H7 (cell line): Measurements from ENCODE around the gene MLYCD. TPM values are rescaled to one million over a fixed set of nuclear protein-coding genes. Genes with fewer than 3 reads are reported as not detected.
A peak's percentile ranks its signal among the peaks of the same experiment; 100 is the strongest.

Experiments
- DNase-seq: peaks from one replicate; pipeline ENCODE4 v3.0.0; 2012
- H3K27me3 ChIP-seq: 2 replicates; pipeline ENCODE4 v1.6.0; 2011; ENCODE audit warnings: mild to moderate bottlenecking, low read length; ENCODE audit not compliant: control insufficient read depth, insufficient read depth
- H3K36me3 ChIP-seq: replicated peaks from 2 replicates; pipeline ENCODE4 v1.5.1; 2011; ENCODE audit warnings: low read length; ENCODE audit not compliant: control insufficient read depth, insufficient read depth
- H3K4me3 ChIP-seq: 2 replicates; pipeline ENCODE4 v1.5.1; 2011; ENCODE audit warnings: low read depth, mild to moderate bottlenecking, control low read depth, low read length, moderate library complexity; ENCODE audit not compliant: insufficient read depth
- total RNA-seq: library from RNA; depleted of rRNA; stranded (reverse); fragments of >200 nt; shearing (Covaris generic); gene quantifications from 2 replicates; pipeline ENCODE4 v1.2.3, GENCODE V29; 2014

Gene MLYCD
- total RNA-seq, 1 experiment from 2014 or later = 2.3 TPM

DNA sequence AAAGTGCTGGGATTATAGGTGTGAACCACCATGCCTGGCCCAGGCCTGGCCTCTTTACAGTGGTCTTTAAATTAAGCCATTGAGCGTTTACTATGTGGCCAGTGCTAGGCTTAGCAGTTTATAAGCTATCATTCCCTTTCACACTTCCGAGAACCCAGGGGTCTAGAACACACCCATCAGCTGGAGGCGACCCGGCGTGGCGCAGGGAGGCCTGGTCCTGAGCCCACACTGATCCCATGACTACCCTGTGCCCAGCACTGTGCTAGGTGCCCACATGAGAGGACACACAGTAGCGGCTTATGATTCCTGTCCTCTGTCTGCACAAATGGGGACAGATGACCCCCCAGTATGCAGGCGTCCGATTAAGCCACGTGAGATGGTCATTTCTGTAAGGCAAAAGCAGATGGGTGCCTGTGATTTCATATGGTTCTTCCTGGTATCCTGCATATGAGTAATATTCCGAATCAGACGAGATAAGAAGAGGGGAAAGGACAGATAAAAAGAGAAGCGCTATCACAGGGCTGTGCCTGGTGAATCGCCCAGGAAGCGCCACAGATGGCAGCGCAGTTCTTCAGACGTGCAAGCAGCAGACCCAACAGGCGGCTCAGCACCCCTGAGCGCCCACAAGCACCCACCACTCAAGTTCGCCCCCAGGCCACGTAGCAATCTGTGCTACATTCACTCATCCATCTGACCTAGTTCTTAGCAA, 59.4 kb downstream of the MLYCD start:
- DNase-seq = no peak
- Histone ChIP-seq H3K27me3 (peaks cover 1% of the 10 kb centered on the region; the same call in 1 of the 2 replicates), H3K36me3 (peaks cover 1% of the 10 kb centered on the region; the same call in 1 of the 2 replicates), H3K4me3 (no peak overlapping the region)

DNA sequence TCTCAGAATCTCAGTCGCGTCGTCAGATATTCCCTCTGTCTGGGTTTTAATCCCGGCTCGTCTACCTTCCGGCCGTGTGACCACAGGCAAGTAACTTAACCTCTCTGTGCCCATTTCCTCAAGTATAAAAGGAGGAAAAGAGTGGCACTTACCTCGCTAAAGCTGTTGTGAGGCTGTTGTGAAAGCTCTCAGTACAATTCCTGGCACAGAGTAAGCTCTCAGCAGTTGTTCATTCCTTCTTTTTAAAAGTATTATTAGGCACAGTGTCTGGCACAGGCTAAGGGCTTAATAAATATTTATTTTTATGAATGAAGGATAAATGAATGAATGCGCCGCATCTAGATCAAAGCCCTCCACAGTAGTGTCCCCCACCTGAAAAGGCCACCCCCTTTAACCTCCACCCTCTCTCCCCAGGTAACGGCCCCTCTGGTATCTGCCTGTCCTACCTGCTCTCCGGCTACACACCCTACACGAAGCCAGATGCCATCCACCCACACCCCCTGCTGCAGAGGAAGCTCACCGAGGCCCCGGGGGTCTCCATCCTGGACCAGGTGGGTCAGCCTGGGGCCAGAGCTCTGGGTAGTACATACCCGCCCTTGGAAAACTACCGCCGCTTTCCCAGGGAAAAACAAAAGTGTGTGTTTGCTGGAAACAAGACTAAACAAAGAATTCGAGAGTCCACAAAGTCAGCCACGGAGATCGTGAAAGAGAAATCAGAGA, 60.1 kb downstream of the MLYCD start:
- DNase-seq = no peak
- Histone ChIP-seq H3K27me3 (no peaks in the 10 kb centered on the region), H3K4me3 (no peak overlapping the region), H3K36me3 (peaks cover 1% of the 10 kb centered on the region; the same call in 1 of the 2 replicates)

DNA sequence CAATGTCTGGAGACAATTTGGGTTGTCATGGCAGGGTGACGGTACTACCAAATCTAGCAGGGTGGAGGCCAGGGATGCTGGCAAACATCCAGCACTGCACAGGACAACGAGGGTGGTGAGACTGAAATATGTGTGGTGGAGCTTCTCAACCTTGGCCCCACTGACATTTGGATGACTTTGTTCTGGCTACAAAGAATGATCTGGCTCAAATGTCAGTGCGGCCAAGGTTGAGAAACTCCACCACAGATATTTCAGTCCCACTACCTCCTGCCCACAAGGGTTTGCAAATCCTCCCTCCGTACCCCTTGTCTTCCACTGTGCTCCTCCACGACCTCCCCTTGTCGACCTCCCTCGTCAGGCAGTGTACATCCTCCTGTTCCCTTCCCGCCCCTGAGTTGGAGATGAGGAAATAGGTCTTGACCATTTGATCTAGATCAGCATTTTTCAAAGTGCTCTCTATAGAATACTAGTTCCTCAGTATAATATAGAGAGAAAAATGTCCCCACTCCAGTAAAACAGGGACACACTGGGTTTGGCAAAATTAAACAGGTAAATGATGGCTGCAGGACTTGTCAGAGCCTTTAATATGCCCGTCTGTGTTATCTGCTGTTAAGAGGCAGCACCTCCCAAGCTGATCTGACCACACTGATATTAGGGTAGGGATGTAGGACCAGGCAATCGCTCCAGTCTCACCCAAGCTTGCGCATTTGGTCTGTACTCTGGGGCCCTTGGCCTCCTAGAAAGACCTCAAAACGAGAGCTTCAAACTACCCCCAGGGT, 60.9 kb downstream of the MLYCD start:
- Histone ChIP-seq H3K27me3 (no peaks in the 10 kb centered on the region), H3K4me3 (no peak overlapping the region), H3K36me3 (peaks cover 1% of the 10 kb centered on the region; the same call in 1 of the 2 replicates)
- no peak for DNase-seq

DNA sequence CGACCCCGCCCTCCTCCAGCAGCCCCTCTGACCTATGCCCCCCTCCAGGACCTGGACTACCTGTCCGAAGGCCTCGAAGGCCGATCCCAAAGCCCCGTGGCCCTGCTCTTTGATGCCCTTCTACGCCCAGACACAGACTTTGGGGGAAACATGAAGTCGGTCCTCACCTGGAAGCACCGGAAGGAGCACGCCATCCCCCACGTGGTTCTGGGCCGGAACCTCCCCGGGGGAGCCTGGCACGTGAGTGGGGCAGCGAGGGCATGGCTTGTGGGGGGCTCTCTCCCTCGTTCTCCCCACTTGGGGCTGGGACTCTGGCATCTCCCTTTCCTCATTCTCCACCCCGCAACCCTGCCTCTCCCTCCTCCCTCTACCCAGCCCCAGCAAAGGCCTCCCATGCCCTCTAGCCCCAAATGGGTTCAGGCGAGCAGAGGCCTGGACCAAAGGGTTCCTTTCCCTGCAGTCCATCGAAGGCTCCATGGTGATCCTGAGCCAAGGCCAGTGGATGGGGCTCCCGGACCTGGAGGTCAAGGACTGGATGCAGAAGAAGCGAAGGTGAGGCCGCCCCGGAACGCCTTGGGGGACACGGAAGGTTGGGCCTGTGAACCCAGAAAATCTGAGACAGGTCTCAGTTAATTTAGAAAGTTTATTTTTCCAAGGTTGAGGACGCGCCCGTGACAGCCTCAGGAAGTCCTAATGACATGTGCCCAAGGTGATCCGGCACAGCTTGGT, 61.8 kb downstream of the MLYCD start:
- H3K36me3 ChIP-seq = peaks cover 1% of the 10 kb centered on the region; the same call in 1 of the 2 replicates
- no peak overlapping the region for H3K4me3 ChIP-seq
- H3K27me3 ChIP-seq = no peaks in the 10 kb centered on the region
- DNase-seq = no peak

DNA sequence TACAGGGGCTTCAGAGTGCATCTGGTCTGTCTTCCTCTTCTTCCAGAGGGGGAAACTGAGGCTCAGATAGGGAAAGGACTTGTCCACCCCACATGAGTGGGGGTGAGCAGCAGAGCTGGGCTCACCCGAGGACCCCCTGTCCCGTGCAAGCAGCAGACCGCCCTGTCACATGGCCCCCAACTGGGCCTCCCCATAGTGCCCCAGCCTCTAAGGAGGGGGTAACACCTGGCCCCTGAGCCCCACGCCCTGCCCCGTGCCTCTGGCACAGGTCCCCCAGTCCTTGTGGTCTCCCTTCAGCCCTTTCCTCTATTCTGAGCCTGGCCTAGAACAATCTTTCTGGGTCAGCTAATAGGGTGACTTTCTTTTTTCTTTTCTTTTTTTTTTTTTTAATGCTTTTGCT, 62.7 kb downstream of the MLYCD start:
- Histone ChIP-seq H3K36me3 (peaks cover 1% of the 10 kb centered on the region; the same call in 1 of the 2 replicates), H3K27me3 (no peaks in the 10 kb centered on the region), H3K4me3 (no peak overlapping the region)
- no peak for DNase-seq

DNA sequence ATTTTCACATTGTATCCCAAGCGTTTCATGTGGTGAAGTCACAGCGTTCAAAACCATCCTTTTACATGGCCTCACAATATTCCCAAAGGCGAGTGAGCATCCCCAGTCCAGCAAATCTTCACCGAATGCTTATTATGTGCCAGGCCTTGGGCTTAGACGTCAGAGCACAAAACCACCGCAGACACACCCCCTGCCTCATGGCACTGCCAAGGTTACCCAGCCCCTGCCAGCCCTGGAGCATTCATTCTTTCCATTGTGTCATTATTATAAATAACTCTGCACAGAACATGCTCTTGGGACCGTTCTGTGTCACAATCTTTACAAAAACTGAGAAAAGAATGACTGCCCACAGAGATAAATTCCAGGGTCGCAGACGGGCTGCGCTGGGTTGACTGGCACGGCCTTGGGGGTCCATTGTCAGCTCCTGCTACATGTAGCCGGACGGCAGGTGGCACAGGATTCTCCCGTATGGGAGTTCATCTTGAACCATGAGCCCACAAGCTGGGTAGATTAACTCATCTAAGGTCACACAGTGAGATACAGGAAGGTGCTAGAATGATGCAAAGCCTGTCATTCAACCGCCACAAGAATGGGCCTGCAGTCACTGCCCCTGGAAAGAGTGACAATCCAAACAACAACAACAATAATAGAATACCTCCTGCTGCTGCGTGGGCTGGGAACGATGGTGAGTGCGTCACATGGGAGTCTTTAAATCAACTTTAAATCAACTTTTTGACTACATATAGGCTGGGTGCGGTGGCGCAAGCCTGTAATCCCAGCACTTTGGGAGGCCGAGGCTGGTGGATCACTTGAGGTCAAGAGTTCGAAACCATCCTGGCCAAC, 64.6 kb downstream of the MLYCD start:
- no peak for DNase-seq
- Histone ChIP-seq H3K4me3 (no peak overlapping the region), H3K36me3 (peaks cover 1% of the 10 kb centered on the region; the same call in 1 of the 2 replicates), H3K27me3 (no peaks in the 10 kb centered on the region)

DNA sequence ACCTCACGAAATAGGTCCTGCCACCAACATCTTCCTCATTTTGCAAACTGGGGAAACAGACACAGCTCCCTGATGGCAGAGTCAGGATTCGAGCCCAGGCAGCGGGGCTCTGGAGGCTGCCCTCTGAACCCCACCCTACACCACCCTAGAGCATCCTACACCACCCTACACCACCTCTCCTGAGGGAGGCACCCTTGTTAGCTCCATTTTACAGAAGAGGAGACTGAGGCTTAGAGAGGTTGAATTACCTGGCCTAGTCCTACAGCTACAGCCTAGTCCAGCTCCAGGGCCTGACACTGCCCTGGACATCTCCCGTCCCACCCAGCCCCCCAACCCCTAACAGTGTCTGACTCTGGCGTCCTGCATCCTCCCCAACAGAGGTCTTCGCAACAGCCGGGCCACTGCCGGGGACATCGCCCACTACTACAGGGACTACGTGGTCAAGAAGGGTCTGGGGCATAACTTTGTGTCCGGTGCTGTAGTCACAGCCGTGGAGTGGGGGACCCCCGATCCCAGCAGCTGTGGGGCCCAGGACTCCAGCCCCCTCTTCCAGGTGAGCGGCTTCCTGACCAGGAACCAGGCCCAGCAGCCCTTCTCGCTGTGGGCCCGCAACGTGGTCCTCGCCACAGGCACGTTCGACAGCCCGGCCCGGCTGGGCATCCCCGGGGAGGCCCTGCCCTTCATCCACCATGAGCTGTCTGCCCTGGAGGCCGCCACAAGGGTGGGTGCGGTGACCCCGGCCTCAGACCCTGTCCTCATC, 65.9 kb downstream of the MLYCD start:
- no peak for DNase-seq

DNA sequence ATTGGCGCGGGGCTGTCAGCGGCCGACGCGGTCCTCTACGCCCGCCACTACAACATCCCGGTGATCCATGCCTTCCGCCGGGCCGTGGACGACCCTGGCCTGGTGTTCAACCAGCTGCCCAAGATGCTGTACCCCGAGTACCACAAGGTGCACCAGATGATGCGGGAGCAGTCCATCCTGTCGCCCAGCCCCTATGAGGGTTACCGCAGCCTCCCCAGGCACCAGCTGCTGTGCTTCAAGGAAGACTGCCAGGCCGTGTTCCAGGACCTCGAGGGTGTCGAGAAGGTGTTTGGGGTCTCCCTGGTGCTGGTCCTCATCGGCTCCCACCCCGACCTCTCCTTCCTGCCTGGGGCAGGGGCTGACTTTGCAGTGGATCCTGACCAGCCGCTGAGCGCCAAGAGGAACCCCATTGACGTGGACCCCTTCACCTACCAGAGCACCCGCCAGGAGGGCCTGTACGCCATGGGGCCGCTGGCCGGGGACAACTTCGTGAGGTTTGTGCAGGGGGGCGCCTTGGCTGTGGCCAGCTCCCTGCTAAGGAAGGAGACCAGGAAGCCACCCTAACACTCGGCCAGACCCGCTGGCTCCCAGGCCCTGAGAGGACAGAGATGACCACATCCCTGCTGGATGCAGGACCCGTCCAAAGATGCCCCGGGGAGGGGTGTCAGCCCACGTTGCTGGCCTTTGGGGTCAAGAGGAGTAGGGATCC, 66.7 kb downstream of the MLYCD start:
- no peak for DNase-seq
- Histone ChIP-seq H3K4me3 (no peak overlapping the region), H3K27me3 (peaks cover 11% of the 10 kb centered on the region), H3K36me3 (no peaks in the 10 kb centered on the region; the same call in 1 of the 2 replicates)

More for the DNA sequence above, 65.9 kb downstream of the MLYCD start:
- H3K27me3 ChIP-seq = peaks cover 9% of the 10 kb centered on the region
- H3K36me3 ChIP-seq = no peaks in the 10 kb centered on the region; the same call in 1 of the 2 replicates
- no peak overlapping the region for H3K4me3 ChIP-seq

DNA sequence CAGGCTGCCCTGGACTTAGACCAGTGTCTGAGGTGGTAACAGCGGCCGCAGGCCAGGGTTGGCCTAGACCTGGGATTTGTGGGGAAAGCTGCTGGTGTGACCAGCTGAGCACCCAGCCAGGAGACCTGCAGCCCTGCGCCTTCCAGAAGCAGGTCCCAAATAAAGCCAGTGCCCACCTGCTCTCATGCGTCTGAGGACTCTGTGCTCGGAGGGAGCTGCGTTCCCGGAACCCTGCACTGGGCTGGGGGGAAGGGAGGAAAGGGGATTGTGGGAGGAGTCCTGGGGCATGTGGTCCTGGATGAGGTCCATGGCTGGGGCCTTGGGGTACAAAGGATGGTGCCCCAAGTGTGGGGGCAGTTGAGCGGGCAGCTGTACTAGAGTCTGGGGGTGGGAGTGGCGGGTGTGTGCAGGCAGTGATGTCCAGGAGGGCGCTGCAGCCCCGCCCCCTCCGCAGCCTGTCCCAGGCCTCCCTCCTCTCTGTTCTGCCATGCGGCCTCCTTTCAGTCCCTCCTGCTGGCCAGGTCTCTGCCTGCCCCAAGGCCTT, 67.3 kb downstream of the MLYCD start:
- peaks cover 11% of the 10 kb centered on the region for H3K27me3 ChIP-seq
- H3K4me3 ChIP-seq = no peak overlapping the region
- no peaks in the 10 kb centered on the region; the same call in 1 of the 2 replicates for H3K36me3 ChIP-seq
- DNase-seq = peak; percentile 61

DNA sequence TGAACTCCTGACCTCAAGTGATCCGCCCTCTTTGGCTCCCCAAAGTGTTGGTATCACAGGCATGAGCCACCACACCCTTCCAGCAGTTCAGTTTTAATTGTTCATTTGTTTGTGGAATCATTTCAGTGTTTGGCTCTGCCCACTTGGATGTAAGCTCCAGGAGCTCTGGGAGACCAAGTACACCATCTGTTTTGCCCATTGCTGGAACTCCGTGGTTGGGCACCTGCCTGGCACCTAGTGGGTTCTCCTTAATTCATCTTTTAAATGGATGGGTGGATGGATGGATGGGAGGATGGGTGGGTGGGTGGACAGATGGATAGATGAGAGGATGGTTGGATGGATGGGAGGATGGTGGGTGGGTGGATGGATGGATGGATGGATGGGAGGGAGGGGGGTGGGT, 68.2 kb downstream of the MLYCD start:
- Histone ChIP-seq H3K4me3 (no peak overlapping the region), H3K27me3 (peaks cover 11% of the 10 kb centered on the region), H3K36me3 (no peaks in the 10 kb centered on the region)
- DNase-seq = no peak

DNA sequence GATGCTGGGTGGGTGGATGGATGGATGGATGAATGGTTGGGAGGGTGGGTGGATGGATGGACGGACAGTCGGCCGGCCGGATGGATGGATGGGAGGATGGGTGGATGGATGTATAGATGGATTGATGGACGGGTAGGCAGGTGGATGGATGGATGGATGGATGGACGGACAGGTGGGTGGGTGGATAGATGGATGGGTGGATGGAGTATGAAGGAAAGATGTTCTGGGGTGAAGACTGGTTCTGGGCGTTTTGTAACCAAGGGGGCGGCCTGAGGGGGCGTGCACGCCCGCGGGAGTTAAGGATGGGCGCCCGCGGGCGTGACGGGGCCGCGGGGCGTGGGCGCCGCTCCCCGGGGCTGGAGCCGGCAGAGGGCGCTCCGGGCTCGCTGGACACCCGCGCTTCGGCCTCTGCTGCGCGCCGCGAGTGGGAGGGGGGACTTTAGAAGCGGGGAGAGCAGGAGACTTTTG, 69.0 kb downstream of the MLYCD start, which contains the start of gene NECAB2:
Gene NECAB2 (plus strand): TSS at position 407 of the 468 bp plus-strand sequence. CDS start 405 bp downstream, outside the sequence.
- DNase-seq = no peak
- Histone ChIP-seq H3K4me3 (peak within 1 kb of the TSS; percentile 38), H3K36me3 (no peaks in the 10 kb centered on the region), H3K27me3 (peaks cover 11% of the 10 kb centered on the region)

DNA sequence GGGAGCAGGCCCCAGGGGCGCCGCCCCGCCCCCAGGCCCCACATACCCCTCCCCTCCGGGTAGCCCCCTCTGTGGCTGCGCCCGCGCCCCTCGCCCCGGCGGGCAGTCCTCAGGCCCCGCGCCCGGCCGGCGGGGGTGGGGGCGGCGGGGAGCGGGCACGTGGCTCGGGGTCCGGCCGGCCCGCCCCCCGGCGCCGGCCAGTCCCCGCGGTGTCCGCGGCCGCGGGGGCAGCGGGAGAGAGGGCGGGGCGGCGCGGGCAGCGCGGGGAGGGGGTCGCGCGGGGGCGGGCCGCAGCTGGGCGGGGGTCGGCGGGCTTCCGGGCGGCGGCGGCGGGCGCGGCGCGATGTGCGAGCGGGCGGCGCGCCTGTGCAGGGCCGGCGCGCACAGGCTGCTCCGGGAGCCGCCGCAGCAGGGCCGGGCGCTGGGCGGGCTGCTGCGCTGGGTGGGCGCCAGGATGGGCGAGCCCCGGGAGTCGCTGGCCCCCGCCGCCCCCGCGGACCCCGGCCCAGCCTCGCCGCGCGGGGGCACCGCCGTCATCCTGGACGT, 69.5 kb downstream of the MLYCD start:
- Histone ChIP-seq H3K36me3 (no peaks in the 10 kb centered on the region), H3K27me3 (peaks cover 11% of the 10 kb centered on the region), H3K4me3 (peak overlapping the region; percentile 38; the same call in 1 of the 2 replicates)
- peak; percentile 95 for DNase-seq
